Activated gamma-delta T cell treated with anti-CD3 and anti-CD28 coated beads, Interleukin-2, amount 50 U/mL, for 16 hours (primary cell): ENCODE data around the gene HSPG2.

Experiments
- DNase-seq: peaks from one replicate; pipeline ENCODE4 v3.0.0-alpha.2; 2020; ENCODE audit warnings: low read depth

Gene HSPG2

DNA sequence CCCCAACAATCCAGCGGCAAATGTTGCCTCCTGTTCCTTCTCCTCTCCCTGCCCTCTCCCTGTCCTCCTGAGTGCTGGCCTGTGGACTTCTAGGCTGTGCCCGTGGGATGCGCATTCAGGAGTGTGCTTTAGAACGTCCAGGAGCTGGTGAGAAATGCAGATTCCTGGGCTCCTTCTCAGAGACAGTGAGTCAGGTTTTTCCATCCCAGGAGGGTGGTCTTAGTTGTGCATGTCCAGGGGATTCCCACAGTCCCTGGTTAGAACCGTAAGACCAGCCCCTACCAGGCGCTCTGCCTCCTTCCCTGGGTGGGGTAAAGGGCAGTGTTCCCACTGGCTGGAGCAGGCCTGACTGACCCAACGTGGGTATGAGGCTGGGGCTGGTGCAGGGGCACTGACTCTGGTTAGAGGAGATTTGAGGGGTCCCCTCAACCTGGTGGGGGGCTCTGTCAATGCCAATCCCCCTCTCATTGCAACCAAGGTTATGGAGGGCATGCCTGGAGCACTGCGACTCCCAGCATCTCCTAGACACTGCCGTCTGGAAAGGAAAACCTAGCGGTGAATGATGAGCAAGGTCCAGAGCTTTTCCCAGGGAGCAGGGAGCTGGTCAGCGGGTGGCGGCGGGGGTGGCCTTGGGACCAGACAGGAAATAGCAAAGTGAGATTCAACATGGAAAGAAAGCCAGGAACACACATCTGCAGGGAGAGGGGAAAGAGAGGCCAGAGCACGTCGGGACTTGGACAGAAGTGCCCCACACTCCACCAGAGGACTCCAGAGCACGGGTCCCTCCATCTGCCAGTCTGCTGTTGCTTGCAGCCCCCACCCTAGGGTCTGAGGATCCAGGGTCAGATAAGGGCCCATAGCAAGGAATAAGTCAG, 38.5 kb downstream of the HSPG2 start:
- DNase-seq: no peak

GRCh38 chr1:21897844-21898243, 39.3 kb downstream of the HSPG2 start:
- no peak for DNase-seq

DNA sequence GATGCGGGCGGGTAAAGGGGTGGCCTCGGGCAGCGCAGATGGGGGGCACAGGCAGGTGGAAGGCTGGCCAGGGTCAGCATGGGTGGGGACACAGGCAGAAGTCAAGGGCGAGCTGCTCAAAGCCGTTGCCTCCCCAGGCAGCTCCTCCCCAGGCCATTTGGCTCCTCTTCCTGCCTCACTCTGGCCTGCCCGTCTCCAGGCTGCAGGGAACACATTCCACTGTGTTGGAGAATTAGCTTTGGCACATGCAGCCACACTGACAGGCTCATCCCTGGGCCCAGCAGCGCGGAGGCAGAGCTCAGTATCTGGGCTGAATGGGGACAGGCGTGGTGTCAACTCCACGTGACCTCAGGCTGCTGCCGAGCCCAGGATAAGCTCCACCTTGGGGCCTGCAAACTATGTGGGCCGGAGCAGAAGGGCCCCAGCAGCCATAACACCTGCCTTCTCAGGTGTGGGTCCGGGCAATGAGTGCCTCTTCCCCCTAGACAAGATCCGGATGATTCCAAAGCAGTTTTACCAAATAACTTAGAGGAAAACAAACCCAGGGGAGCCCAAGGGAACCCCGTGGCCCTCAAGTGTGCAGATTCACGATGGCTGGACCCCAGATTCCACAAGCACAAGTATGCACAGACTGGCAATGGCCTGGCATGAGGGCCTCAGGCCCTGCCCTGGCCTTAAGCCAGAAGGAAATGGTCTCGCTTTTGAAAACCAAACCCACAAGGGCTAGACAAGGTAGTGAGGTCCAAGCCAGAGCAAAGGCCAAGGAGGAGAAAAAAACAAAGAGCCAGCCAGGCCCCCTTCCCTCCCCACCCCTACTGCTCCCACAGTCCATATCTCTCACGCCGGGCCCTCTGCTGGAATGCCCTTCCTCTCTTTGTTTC, 40.2 kb downstream of the HSPG2 start:
- no peak for DNase-seq

GRCh38 chr1:21896026-21896425, 41.1 kb downstream of the HSPG2 start:
- no peak for DNase-seq

DNA sequence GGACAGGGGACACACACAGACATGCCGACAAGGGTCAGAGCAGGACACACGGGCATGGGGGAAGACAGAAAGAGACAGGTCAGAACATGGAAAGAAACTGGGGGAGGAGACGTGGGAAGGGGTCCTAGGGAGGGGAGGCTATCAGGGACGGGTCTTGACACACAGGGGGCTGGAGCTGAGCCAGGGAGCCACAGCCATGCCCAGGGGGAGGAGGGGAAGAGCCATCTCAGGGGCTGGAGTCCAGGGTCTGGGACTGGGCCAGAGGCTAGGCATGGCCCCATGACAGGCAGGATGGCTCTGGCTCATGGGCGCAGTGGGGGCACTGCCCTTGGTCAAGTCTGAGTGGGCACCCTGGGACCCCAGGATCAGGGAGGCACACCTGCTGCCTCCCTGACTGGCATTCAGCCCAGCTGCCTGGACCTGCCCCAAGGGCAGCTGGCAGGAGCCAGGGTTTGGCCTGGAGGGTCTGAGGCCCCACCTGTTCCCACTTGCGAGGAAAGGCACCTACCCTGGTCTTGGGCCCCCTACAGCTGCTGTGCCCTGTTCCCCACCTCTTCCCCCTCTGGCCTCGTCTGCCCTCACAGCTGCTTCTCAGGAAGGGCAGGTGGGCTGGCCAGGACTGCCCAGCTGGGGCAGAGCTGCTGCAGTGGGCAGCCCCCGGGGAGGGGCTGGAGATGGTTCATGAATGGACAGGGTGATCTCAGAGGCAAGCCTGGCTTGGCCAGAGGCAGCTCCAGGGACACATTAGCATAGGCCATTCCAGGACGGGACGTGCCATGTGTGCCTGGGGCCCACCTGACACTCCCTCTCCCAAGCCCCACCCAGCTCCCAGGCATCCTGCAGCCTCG, 42.9 kb downstream of the HSPG2 start:
- DNase-seq: no peak

- DNase-seq: no peak
Measured at GRCh38 chr1:21893046-21893805, 43.9 kb downstream of the HSPG2 start.

DNA sequence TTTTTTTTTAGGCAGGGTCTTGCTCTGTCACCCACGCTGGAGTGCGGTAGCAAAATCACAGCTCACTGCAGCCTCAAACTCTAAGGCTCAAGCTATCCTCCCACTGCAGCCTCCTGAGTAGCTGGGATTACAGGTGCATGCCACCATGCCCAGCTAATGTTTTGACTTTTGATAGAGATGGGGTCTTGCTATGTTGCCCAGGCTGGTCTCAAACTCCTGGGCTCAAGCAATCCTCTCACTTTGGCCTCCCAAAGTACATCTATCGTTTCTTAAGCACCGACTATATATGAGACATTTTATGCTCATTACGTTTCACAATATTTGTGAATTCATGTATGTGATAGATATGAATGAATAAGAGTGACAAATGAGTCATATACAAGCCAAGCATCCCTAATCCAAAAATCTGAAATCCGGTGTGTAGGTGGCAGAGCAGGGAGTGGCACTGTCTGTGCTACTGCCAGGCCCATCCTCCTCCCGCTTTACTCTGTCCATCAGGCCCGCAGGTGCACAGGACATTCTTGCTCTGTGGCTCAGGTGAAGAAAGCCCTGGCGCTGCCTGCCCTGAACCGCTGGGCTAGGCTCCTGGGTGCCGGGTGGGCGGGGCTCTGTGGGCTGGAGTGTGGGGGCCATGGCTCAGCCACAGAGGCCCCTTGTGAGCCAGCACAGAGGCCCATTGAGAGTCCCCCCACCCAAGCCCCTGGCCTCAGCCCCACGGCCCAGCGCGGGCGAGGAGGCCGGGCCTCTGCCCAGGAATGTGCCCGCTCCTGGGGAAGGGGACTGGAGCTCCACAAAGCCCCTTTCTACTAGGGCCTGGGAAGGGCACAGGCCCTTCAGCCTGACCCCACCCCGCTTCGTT, 45.3 kb downstream of the HSPG2 start:
- no peak for DNase-seq

GRCh38 chr1:21891081-21891480, 46.0 kb downstream of the HSPG2 start:
- no peak for DNase-seq

- no peak for DNase-seq
Measured at GRCh38 chr1:21888500-21888899, 48.6 kb downstream of the HSPG2 start.

- DNase-seq: no peak
Measured at GRCh38 chr1:21887796-21888195, 49.3 kb downstream of the HSPG2 start.

GRCh38 chr1:21887216-21887736, 49.8 kb downstream of the HSPG2 start:
- no peak for DNase-seq

DNA sequence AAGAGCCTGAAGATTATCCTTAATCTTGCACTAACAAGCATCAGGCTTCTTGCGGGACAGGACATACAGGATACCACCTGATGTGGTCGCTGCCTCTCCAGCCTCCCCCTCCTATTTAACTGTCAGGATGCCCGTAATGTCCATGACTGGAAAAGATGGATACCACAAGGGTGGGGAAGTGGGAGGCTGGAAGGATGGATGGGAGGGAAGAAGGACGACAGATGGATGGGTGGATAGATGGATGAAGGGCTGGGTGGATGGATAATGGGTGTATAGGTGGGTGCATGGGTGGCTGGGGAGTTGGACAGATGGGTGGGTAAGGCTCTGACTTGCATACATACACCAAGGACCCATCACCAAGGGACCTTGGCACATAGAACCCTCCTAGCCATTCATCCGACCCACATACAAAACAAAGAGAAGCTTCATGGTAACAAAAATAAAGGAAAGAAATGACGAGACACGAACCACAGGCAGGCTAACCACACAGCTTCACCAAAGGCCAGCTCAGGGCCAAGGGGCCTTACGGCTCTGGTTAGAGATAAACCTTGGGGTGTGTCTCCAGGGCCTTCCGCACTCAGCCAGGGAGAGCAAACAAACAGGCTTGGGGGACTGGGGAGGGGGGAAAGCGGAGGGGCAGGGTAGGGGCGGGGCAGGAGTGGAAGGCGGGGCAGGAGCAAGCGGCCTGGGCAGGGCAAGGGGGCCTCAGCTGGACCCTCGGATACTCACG, 50.5 kb downstream of the HSPG2 start:
- no peak for DNase-seq

GRCh38 chr1:21885236-21886037, 51.7 kb downstream of the HSPG2 start:
- no peak for DNase-seq

DNA sequence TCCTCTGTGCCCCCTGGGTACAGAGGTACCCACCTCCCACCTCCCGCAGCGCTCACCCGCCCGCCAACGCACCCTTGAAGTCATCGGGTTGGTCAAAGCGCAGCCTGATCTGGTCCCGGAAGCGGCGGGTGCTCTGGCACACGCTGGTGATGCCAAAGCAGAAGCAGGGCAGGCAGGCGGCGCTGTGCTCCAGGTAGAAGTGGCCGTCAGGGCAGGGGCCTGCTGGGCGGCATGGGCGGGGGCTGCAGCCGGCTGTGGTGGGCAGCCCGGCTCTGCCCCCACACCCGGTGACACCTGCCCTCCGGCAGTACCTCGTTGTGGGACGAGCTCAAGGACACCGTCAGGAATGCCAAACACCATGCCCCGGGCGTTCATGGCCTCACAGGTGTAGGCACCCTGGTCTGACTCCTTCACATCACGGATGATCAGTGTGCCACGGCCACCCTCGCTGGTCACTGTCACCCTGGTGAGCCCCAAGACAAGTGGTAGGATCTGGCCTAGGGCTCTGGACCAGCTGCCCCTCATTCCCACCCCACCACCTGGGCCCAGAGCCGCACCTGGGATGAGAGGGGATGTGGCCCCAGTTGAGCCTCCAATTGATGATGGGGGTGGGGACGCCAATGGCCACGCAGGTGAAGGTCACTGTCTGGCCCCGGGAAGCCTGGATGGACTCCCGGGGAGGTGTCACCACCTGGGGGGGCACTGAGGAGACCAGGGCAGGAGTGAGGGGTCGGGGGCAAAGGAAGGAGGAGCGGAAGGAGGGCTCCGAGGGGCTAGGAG, 52.5 kb downstream of the HSPG2 start:
- DNase-seq: no peak

- DNase-seq: no peak
Measured at GRCh38 chr1:21882721-21883415, 54.2 kb downstream of the HSPG2 start.

DNA sequence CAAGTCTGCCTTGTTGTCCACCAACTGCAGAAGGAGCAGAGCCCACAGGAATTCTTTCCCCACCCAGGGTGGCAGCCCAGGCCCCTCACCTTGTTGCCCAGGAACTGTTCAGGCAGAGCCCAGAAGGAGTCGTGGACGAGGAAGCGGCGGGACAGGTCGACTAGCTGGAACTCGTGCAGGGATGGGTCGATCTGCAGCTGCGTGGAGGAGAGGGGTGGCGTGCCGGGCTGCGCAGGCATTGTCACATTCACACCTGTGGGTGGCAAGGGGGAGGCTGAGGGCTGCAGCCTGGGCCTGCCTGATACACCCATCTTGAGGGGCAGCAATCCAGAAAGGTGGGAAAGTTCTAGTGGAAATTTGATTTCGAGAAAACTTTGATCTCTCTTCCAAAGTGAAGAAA, 55.9 kb downstream of the HSPG2 start:
- no peak for DNase-seq

DNA sequence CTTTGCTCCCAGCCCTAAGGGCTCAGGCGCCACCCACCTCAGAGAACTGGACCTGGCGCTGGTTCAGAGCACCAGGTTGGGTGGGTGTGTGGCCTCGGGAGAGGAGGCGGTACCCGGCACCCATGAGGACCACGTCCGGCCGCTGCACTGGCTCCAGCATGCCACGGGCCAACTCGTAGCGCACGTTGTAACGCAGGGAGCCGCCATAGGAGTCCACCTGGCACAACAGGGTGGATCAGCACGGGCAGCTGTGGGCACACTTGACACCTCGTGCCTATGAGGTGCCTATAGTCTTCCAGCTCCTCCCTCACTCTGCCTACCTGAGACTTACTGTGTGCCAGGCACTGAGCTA, 56.5 kb downstream of the HSPG2 start:
- DNase-seq: no peak
